ENCODE data around the gene NRCAM.
A peak's percentile ranks its signal among the peaks of the same experiment; 100 is the strongest.

The NRCAM gene

GRCh38 chr7:108376206-108376605, 80.0 kb downstream of the NRCAM start:
- FAIRE-seq, result no peak
- DNase-seq (ENCODE audit: insufficient read length, low spot score), result no peak
- no peak for TF ChIP-seq CTCF (IDR thresholded peaks at IDR 0.05; ENCODE audit: insufficient read depth, missing control alignments)

GRCh38 chr7:108375668-108376067, 80.6 kb downstream of the NRCAM start:
- no peak for DNase-seq (ENCODE audit: insufficient read length, low spot score)
- TF ChIP-seq CTCF (IDR thresholded peaks at IDR 0.05; ENCODE audit: insufficient read depth, missing control alignments), result no peak
- FAIRE-seq, result no peak

- FAIRE-seq (no peak), DNase-seq (ENCODE audit: insufficient read length, low spot score) (no peak)
- TF ChIP-seq CTCF (IDR thresholded peaks at IDR 0.05; ENCODE audit: insufficient read depth, missing control alignments), result no peak
These were observed 81.3 kb downstream of the NRCAM start for GRCh38 chr7:108374899-108375298.

GRCh38 chr7:108372618-108373017, 83.6 kb downstream of the NRCAM start:
- no peak for TF ChIP-seq CTCF (IDR thresholded peaks at IDR 0.05; ENCODE audit: insufficient read depth, missing control alignments)
- FAIRE-seq (no peak), DNase-seq (ENCODE audit: insufficient read length, low spot score) (no peak)

GRCh38 chr7:108370616-108371015, 85.6 kb downstream of the NRCAM start:
- FAIRE-seq (no peak), DNase-seq (ENCODE audit: insufficient read length, low spot score) (no peak)
- no peak for TF ChIP-seq CTCF (IDR thresholded peaks at IDR 0.05; ENCODE audit: insufficient read depth, missing control alignments)

- no peak for TF ChIP-seq CTCF (IDR thresholded peaks at IDR 0.05; ENCODE audit: insufficient read depth, missing control alignments)
- FAIRE-seq (no peak), DNase-seq (ENCODE audit: insufficient read length, low spot score) (no peak)
These were observed 87.8 kb downstream of the NRCAM start for GRCh38 chr7:108368466-108368865.

GRCh38 chr7:108367946-108368345, 88.3 kb downstream of the NRCAM start:
- no peak for TF ChIP-seq CTCF (IDR thresholded peaks at IDR 0.05; ENCODE audit: insufficient read depth, missing control alignments)
- no peak for DNase-seq (ENCODE audit: insufficient read length, low spot score)
- peak; percentile 21 for FAIRE-seq

All from D721Med (cell line).